GM18909 (cell line): ENCODE results near the gene DPP6.

ENCODE experiments used
- ATAC-seq: cut with Tn5 transposase; IDR thresholded peaks from one replicate; pipeline ENCODE4 v1.9.1; 2021; ENCODE audit warnings: mild to moderate bottlenecking; ENCODE audit not compliant: unreplicated experiment, poor library complexity

Gene DPP6

DNA sequence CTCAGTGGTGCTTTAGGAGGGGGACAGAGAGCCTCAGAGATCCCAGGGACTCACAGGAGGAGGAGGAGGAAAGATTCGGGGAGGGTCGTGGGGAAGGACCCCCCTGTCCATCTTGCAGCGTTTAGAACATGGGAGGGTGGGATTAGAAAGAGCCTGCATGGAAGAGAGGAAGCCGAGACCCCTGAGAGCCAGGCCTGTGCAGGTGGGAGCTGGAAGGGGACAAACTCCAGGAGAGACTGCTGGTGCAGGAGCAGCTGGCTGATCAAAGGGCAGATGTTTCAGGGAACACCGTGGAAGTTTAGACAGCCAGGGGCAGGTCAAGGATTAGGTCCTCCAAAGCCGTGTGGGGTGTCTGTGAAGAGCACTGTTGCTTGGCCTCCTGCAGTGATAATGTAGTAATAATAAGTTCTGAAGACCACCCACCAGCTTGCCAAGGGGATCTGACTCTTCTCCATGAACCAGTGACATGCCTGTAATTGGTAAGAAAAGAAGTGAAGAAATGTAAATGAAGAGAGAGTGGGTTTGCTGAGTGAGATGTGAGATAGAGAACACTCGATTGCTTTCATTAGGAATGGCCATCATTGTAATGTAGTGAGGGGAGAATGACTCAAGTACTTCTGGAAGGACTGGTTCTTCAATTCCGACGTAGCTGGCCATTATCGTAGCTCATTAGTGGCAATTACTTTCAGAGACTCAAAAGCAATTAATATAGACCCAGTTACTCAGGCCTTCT, 525.1 kb downstream of the DPP6 start:
- ATAC-seq, result no peak

- ATAC-seq, result no peak
These were observed 526.1 kb downstream of the DPP6 start for GRCh38 chr7:154578336-154578735.

DNA sequence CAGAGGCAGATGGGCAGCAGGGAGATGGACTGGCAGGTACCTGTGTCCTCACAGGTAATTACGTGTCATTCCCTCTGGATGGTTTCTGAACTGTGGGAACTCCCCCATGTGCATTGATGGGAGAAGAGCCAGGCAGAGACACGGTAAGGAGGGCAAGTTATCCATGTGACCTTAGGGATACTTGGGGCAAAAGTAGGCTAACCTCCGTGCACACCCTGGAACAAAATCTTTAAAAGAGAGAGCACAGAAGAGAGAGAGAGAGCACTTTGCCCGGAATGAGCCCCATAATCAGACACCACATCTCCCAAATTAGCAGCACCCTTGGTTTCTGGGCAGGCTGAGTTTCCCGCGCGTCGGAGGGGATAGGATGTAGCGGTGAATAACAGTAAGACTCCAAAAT, 527.5 kb downstream of the DPP6 start:
- ATAC-seq, result no peak

DNA sequence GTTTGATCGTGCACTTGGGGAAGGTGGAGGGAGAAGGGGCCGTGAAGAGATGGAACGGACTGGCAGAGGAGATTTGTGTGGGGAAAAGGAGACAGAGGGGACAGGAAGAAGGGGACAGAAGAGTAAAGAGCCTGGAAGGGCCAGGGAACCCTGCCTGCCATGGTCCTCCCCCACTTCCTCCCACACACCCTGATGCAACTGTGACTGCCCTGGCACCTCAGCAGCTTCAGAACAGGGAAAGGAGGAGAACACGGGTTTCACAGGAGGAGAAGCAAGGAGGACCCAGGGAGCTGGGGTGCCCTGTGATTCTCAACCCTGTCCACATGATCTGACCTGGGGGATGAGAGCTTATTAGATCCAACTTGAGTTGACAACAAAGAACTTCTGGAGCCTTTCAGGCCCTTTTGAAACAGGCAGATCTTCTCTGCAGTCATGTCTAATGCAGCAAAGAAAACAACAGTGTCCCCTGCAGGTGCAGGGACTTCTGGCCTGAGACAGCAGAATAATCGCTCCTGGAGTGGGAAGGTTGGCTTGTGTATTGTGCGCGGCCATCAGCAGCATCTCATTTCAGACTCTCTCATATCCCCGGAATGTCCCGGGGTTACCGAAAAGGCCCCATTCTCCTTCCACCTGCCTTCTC, 529.2 kb downstream of the DPP6 start:
- ATAC-seq, result no peak

DNA sequence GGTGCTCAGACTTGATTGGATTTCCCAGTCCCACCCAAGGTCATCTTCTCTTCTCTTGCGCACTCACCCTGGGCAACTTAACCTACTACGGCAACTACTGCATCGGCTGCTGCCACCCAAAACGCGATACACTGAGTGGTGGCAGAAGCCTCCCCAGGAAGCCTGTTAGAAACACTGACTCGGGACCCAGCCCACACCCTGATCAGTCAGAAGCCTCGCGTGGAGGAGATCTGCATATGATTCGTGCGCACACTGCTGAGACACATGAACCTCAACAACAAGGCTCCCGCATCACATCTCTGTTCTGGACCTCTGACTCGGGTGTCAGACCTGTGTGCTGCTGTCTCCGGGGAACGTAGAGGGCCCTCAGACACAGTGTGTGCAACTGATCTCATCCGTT, 531.3 kb downstream of the DPP6 start:
- ATAC-seq, result no peak

- no peak for ATAC-seq
These were observed 532.4 kb downstream of the DPP6 start for GRCh38 chr7:154584352-154585252.

DNA sequence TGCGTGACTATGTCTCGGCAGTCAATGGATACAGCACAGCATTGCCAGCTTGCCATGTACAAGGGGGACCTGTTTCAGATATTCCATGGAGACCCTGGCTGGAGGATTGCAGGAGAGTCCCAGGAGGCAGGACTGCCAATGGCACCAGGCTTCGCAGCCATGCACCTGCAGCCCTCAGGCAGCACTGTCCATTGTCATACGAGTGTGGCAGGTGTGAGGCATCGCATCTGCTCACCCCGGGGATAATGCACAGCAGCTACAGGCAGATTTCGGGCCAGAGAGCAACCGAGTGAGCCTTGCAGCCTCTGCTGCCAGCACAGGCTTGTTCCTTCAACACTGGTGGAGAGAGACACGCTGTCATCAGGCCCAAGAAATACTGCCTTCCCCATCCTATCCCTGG, 535.6 kb downstream of the DPP6 start:
- ATAC-seq, result no peak

DNA sequence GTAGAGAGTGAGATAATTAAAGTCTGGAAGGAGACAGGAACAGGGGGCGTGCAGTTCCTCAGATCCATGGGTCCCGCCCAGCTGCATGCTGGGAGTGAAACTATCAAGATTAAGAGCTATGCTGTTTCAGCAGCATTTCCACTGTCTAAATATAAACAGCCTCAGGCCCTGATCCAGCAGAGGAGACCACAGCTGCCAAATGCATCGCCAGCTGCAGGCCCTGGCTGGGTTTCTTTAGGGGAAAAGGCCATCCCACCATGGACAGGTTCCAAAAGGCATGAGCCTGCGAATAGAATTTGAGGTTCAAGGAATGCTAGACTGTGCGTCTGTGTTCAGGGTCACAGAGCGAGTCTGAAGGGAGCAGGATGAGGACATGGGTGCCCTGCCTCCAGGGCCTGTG, 539.3 kb downstream of the DPP6 start:
- no peak for ATAC-seq

GRCh38 chr7:154592388-154592787, 540.2 kb downstream of the DPP6 start:
- ATAC-seq, result no peak

DNA sequence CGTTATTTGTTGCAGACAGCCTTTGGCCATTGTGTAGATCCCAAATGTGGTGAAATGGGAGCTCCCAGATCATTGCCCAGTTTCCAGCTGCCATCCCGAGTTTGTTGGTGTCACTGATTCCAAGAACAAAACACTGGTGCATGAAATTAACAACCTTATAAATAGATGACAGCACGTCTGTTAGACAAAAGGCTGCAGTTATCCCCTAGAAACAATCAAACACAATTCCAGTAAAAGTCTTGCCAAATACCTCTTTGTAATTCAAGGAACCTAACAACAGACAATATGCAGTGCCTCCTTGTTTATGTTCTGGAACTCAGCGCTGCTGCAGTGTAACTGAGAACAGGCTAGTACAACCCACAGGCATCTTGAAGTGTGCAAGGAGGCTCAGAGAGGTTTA, 546.2 kb downstream of the DPP6 start:
- ATAC-seq, result no peak

GRCh38 chr7:154598864-154599263, 546.7 kb downstream of the DPP6 start:
- ATAC-seq, result no peak

- no peak for ATAC-seq
These were observed 558.7 kb downstream of the DPP6 start for GRCh38 chr7:154610903-154611302.

- no peak for ATAC-seq
These were observed 561.6 kb downstream of the DPP6 start for GRCh38 chr7:154613811-154614210.

DNA sequence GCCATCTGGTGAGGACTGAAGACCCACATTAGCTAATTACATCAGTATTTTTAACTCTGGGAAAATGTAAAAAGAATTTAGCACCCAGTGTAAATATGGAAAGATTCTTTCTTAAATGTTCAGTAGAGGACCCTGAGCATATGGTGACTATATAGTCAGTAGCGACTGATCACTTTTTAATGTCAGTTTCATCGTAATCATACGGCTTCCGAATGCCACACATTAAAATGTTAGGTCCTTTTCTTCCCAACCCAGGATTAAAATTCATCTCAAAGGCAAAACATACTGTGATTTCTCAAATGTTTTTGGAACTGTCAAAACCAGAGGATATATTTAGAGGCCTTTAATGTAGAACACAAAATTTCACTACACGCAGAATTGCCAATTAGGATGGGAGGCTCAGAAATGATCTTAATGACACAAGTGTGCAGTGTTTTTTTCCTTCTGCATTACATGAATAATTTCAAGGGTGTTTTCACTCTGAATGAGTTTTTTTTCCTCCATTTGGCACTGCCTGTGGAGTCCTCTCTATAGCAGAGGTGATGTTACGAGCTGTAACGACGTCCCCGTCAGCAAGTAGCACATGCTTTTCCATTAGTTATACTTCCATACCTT, 568.0 kb downstream of the DPP6 start:
- ATAC-seq, result no peak

DNA sequence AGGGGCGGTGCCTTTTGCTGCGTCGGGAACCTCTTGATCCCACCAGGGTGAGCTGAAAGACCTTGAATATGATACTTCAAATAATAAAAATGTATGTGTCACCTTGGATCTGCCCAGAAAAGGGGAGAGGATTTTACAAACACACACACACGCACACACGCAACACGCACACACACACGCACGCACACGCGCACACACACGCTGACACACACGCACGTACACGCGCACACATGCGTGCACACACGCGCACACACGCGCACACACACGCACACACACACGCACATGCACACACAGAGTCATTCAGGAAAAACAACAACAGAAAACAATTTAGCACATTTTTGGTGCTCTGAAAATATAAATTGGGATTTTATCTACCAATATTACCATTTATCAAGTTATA, 571.2 kb downstream of the DPP6 start:
- ATAC-seq, result no peak

GRCh38 chr7:154627646-154628290, 575.6 kb downstream of the DPP6 start:
- no peak for ATAC-seq

GRCh38 chr7:154628556-154628955, 576.4 kb downstream of the DPP6 start:
- ATAC-seq, result no peak

DNA sequence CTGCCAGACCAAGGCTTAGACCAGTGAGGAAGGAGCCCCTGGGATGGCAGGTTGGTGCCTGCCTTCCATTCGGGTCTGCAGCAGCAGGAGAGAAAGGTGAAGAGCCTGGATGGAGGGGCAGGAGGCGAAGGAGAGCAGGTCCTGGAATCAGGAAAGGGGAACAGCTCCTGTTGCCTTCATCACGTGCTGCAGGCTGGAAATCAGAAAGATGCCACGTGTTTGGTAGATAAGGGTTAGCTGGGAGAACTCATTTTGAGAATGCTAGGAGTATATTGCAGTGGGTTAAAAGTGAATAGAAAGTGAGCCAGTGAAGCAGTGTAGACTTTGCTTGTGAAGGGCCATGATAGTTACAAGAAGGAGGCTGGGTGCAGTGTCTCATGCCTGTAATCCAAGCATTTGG, 579.0 kb downstream of the DPP6 start:
- ATAC-seq, result no peak

- no peak for ATAC-seq
These were observed 581.4 kb downstream of the DPP6 start for GRCh38 chr7:154633641-154634040.

DNA sequence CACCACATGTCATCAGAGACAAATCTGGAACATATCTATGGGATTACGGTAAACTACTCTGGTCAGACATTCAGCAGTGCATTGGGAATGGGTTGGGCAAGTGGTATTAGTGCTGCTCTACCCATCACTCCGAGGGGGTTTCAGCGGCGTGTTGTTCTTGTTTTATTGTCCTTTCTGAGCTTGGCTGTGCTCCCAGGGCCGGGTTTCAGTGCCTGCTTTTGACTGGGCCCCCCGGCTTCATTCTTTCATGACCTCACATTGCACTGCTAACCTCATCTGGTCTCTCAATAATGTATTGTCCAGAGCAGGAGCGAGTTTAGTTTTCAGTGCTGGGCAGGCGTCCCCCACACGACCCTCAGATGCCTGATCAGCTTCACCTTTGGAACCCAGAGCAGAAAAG, 586.1 kb downstream of the DPP6 start:
- ATAC-seq, result no peak
